ENCODE data around the gene PER2. TPM values are rescaled to one million over a fixed set of nuclear protein-coding genes. Genes with fewer than 3 reads are reported as not detected.

PER2 gene
- total and polyA plus RNA-seq, 2 of the 13 experiments (the other 11 are each of a cell fraction or from before 2014, with no cell fraction given): 5.1 to 9.4 TPM

GRCh38 chr2:238287737-238288649 is at the start of gene PER2 (continued):
- TF ChIP-seq POLR2AphosphoS2 (IDR thresholded peaks at IDR 0.05; ENCODE audit: low read depth, low read length) (peak; percentile 90), MXD1 (CRISPR knock-in tag; IDR thresholded peaks at IDR 0.05) (peak; percentile 33), SAP130 (CRISPR knock-in tag; IDR thresholded peaks at IDR 0.05; ENCODE audit: low read depth) (peak; percentile 68), KDM5A (IDR thresholded peaks at IDR 0.05; ENCODE audit: borderline replicate concordance, low read length) (peak; percentile 57; the same call in 1 of the 2 replicates), ZNF790 (CRISPR knock-in tag; IDR thresholded peaks at IDR 0.05; ENCODE audit: borderline replicate concordance) (peak; percentile 93; the same call in 1 of the 2 replicates), TCF12 (IDR thresholded peaks at IDR 0.05) (no peak), TCF12 (CRISPR knock-in tag; IDR thresholded peaks at IDR 0.05) (0 out of 2 replicates have a peak, but pooled peaks have one; percentile 18), ZBTB20 (CRISPR knock-in tag; IDR thresholded peaks at IDR 0.05; ENCODE audit: borderline replicate concordance, low read depth) (peak; percentile 73; the same call in 1 of the 2 replicates), RAD21 (CRISPR knock-in tag; IDR thresholded peaks at IDR 0.05) (peak; percentile 42), NR3C1 (CRISPR knock-in tag; IDR thresholded peaks at IDR 0.05) (no peak), ZNF501 (CRISPR knock-in tag; IDR thresholded peaks at IDR 0.05) (no peak), CAMTA2 (CRISPR knock-in tag; IDR thresholded peaks at IDR 0.05; ENCODE audit: borderline replicate concordance) (peak; percentile 71; the same call in 1 of the 2 replicates), FOXP1 (IDR thresholded peaks at IDR 0.05) (no peak), FOXP1 (CRISPR knock-in tag; IDR thresholded peaks at IDR 0.05) (no peak), SOX6 (IDR thresholded peaks at IDR 0.05) (no peak), SOX6 (CRISPR knock-in tag; IDR thresholded peaks at IDR 0.05) (0 out of 2 replicates have a peak, but pooled peaks have one; percentile 23), ZNF766 (CRISPR knock-in tag; IDR thresholded peaks at IDR 0.05; ENCODE audit: borderline replicate concordance) (peak; percentile 30; the same call in 1 of the 2 replicates), ZNF781 (CRISPR knock-in tag; IDR thresholded peaks at IDR 0.05; ENCODE audit: borderline replicate concordance, not compliant biosample characterization) (peak; percentile 64), TOE1 (CRISPR knock-in tag; IDR thresholded peaks at IDR 0.05) (0 out of 2 replicates have a peak, but pooled peaks have one; percentile 7), FOXC1 (CRISPR knock-in tag; IDR thresholded peaks at IDR 0.05; ENCODE audit: borderline replicate concordance) (peak; percentile 42; the same call in 1 of the 2 replicates), CEBPB (IDR thresholded peaks at IDR 0.05; ENCODE audit: borderline replicate concordance, low read depth, low read length) (peak; percentile 40; the same call in 1 of the 2 replicates), ZNF850 (CRISPR knock-in tag; conservative IDR thresholded peaks at IDR 0.05) (no peak)
- TF ChIP-seq, protein P1, sequence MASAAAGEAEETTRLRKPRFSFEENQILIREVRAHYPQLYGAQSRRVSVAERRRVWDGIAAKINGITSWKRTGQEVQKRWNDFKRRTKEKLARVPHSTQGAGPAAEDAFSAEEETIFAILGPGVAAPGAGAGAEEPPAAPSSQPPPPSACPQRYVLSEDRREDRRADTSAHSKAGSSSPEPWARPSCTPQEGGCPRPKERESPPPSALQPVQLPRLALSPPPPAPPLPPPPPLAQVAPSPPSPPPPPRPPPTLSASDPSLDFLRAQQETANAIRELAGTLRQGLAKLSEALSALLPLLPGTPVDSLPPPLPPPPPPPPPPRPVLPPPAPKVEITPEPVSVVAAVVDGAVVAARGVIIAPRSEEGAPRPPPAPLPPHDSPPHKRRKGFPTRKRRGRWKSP (CRISPR knock-in tag; IDR thresholded peaks at IDR 0.05): 0 out of 2 replicates have a peak, but pooled peaks have one; percentile 3
- TF ChIP-seq, protein P2, sequence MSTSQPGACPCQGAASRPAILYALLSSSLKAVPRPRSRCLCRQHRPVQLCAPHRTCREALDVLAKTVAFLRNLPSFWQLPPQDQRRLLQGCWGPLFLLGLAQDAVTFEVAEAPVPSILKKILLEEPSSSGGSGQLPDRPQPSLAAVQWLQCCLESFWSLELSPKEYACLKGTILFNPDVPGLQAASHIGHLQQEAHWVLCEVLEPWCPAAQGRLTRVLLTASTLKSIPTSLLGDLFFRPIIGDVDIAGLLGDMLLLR (CRISPR knock-in tag; IDR thresholded peaks at IDR 0.05): no peak
- TF ChIP-seq, protein P3, sequence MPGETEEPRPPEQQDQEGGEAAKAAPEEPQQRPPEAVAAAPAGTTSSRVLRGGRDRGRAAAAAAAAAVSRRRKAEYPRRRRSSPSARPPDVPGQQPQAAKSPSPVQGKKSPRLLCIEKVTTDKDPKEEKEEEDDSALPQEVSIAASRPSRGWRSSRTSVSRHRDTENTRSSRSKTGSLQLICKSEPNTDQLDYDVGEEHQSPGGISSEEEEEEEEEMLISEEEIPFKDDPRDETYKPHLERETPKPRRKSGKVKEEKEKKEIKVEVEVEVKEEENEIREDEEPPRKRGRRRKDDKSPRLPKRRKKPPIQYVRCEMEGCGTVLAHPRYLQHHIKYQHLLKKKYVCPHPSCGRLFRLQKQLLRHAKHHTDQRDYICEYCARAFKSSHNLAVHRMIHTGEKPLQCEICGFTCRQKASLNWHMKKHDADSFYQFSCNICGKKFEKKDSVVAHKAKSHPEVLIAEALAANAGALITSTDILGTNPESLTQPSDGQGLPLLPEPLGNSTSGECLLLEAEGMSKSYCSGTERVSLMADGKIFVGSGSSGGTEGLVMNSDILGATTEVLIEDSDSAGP (CRISPR knock-in tag; IDR thresholded peaks at IDR 0.05; ENCODE audit: borderline replicate concordance): peak; percentile 39
- TF ChIP-seq, protein P4, sequence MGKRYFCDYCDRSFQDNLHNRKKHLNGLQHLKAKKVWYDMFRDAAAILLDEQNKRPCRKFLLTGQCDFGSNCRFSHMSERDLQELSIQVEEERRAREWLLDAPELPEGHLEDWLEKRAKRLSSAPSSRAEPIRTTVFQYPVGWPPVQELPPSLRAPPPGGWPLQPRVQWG (CRISPR knock-in tag; IDR thresholded peaks at IDR 0.05; ENCODE audit: borderline replicate concordance, low read depth): no peak
